Testis (tissue), 3 donors: ENCODE measurements around the gene KRTAP16-1. TPM values are rescaled to one million over a fixed set of nuclear protein-coding genes. Genes with fewer than 3 reads are reported as not detected.

Source experiments
- DNase-seq: peaks from one replicate; pipeline ENCODE4 v3.0.0-alpha.2; 2019
- H3K27ac ChIP-seq, 2 donors: fragments of 200-600 bp; sonication (generic); one replicate each; pipeline ENCODE4 v1.5.1; 2019
- H3K27me3 ChIP-seq: fragments of 200-600 bp; sonication (generic); one replicate; pipeline ENCODE4 v1.5.1; 2019
- H3K36me3 ChIP-seq: fragments of 200-600 bp; sonication (generic); one replicate; pipeline ENCODE4 v1.5.1; 2017; ENCODE audit warnings: low read depth; ENCODE audit errors: missing control alignments
- H3K4me1 ChIP-seq: fragments of 200-600 bp; sonication (generic); one replicate; pipeline ENCODE4 v1.5.1; 2019
- H3K4me3 ChIP-seq, 2 donors: fragments of 200-600 bp; sonication (generic); one replicate each; pipeline ENCODE4 v1.5.1; 2017 to 2019
- H3K9me3 ChIP-seq: fragments of 200-600 bp; sonication (generic); one replicate; pipeline ENCODE4 v1.5.1; 2017
- CTCF ChIP-seq, 3 experiments: fragments of 450-650 bp in 2 of 3; fragments of 200-600 bp in 1 of 3; sonication (generic) in 1 of 3; IDR thresholded peaks; one replicate each; pipeline ENCODE4 v1.5.1; 2016 to 2019; ENCODE audit warnings: antibody characterized with exemption in 3 of 3, mild to moderate bottlenecking in 2 of 3, moderate library complexity in 1 of 3
- POLR2A ChIP-seq: fragments of 450-650 bp; IDR thresholded peaks from one replicate; pipeline ENCODE4 v1.6.1; 2017; ENCODE audit warnings: antibody characterized with exemption, mild to moderate bottlenecking, moderate library complexity
- WGBS, 2 donors: methylation state at CpG; one replicate each; pipeline ENCODE4 v1.1.5; 2018; 5-methylcytosine and 5-hydroxymethylcytosine counted together
- intact Hi-C: fragments of 100-400 bp; cut with DNase I; formaldehyde crosslinking; loops from one replicate; pipeline ENCODE4 v1.15.1; 2023; ENCODE audit warnings: low total_unique reads
- polyA plus RNA-seq: library from polyadenylated mRNA; stranded (reverse); fragments of 350-450 nt; fragmentation: Illumina TruSeq; extraction: RNeasy Lipid Tissue Mini Kit (QIAGEN cat#74804); gene quantifications from one replicate; pipeline ENCODE4 v1.2.3, GENCODE V29; 2014; ENCODE audit warnings: low read depth, low replicate concordance; ENCODE audit not compliant: insufficient read depth
- total RNA-seq, 2 donors: library from RNA; depleted of rRNA; stranded (reverse); fragments of >200 nt; gene quantifications; one replicate each; pipeline ENCODE4 v1.2.3, GENCODE V29; 2016

KRTAP16-1 gene
- total and polyA plus RNA-seq, 3 donors from 2014 or later = not detected

DNA sequence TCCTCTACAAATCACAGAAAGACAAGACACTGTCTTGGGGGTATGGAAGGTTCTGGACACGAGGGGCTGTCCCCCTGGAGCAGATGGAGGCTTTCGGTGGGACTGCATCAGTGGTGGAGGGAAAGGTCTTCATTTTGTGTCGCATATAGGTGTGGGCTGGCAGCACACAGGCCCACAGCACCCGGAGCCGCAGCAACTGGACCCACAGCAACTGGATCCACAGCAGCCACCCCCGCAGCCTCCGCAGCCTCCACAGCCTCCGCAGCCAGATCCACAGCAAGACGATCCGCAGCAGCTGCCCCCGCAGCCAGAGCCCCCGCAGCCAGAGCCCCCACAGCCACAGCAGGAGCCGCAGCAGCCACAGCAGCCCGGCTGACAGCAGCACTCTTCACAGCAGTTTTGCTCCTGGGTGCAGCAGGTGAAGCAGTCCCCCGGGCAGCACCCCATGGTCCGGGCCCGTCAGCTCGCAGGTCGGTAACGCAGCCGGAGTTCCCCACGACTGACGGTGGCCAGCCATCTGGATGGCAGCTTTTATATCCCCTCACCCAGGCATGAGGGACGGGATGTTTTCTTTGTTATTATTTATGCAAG lies 6.2 kb upstream of the KRTAP16-1 start, which contains the start of gene KRTAP17-1:
TSS of gene KRTAP17-1 (minus strand) at position 507 of the 591 bp plus-strand sequence. CDS start at position 447, 60 bp downstream.
- no peak for DNase-seq
- no peak for TF ChIP-seq CTCF (IDR thresholded peaks at IDR 0.05)
- no peak for TF ChIP-seq POLR2A
- Histone ChIP-seq H3K4me1 (no peaks in the 10 kb centered on the region), H3K27ac (no peak within 1 kb of the TSS), H3K4me3 (no peak within 1 kb of the TSS), H3K9me3 (no peaks in the 10 kb centered on the region), H3K27me3 (no peaks in the 10 kb centered on the region), H3K36me3 (no peaks in the 10 kb centered on the region)
- intact Hi-C loops = no loop called here
- WGBS, 2 donors = 41 to 62% methylated on average over 8 to 24 of the region's 24 CpGs

GRCh38 chr17:41311111-41311510 lies 2.0 kb upstream of the KRTAP16-1 start:
- no peak overlapping the region for H3K27ac ChIP-seq
- TF ChIP-seq POLR2A = no peak
- TF ChIP-seq CTCF (IDR thresholded peaks at IDR 0.05) = no peak
- no peak overlapping the region for H3K4me3 ChIP-seq
- no peaks in the 10 kb centered on the region for H3K9me3 ChIP-seq
- H3K27me3 ChIP-seq = no peaks in the 10 kb centered on the region
- no peaks in the 10 kb centered on the region for H3K4me1 ChIP-seq
- 89% methylated on average over 1 of the region's 1 CpG; no CpG with 5 or more reads in 1 of the 2 donors for WGBS, 2 donors
- intact Hi-C loops = no loop called here
- DNase-seq = no peak
- H3K36me3 ChIP-seq = no peaks in the 10 kb centered on the region

DNA sequence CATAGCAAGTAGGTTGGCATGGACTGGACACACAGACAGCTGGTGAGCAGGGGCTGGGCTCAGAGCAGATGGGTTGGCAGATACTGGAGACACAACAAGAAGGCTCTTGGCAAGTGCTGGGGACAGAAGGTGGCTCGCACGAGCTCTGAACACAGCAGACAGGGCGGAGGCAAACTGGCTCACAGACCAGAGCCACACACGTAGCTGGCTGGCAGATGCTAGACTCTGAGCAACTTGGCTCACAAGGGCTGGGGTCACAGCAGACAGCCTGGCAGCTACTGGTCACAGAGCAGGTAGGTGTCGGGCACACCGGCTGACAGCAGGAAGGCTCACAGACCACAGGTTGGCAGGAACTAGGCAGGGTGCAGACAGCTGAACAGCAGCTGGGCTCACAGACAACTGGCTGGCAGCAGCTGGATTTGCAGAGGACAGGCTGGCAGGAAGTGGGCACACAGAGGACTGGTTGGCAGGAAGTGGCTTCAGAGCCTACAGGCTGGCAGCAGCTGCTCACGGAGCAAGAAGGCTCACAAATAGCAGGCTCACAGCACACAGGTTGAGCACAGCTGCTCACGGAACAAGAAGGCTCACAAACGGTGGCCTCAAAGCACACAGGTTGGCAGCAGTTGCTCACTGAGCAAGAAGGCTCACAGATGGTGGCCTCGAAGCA lies 725 bp downstream of the KRTAP16-1 start:
- Histone ChIP-seq H3K27ac (no peak overlapping the region), H3K9me3 (no peaks in the 10 kb centered on the region), H3K4me3 (no peak overlapping the region), H3K27me3 (no peaks in the 10 kb centered on the region), H3K36me3 (no peaks in the 10 kb centered on the region), H3K4me1 (no peaks in the 10 kb centered on the region)
- 68 to 77% methylated on average over 4 to 10 of the region's 10 CpGs for WGBS, 2 donors
- DNase-seq = no peak
- intact Hi-C loops = no loop called here
- TF ChIP-seq POLR2A (no peak), CTCF (IDR thresholded peaks at IDR 0.05) (no peak)

GRCh38 chr17:41307647-41308046 lies 1.5 kb downstream of the KRTAP16-1 start:
- Histone ChIP-seq H3K27me3 (no peaks in the 10 kb centered on the region), H3K9me3 (no peaks in the 10 kb centered on the region), H3K4me3 (no peak overlapping the region), H3K27ac (no peak overlapping the region), H3K4me1 (no peaks in the 10 kb centered on the region), H3K36me3 (no peaks in the 10 kb centered on the region)
- DNase-seq = no peak
- WGBS, 2 donors = 76 to 84% methylated on average over 9 of the region's 9 CpGs
- intact Hi-C loops = no loop called here
- TF ChIP-seq POLR2A (no peak), CTCF (IDR thresholded peaks at IDR 0.05) (no peak)
